Stimulated activated memory B cell treated with anti-CD40 and anti-IgM and Interleukin-4, amounts not matched to agents 10 μg/mL and 1 μg/mL and 100 μg/mL, for 72 hours (primary cell): ENCODE measurements around the gene BRD3.

ENCODE experiments used
- ATAC-seq: fragments of 150-1000 bp; cut with Tn5 transposase; 2 replicates; pipeline ENCODE4 v1.10.0; 2021
- H3K27ac Mint-ChIP-seq: one replicate; pipeline ENCODE4 v1.8.0; 2022; ENCODE audit warnings: mild to moderate bottlenecking, mixed read lengths
- H3K27me3 Mint-ChIP-seq: one replicate; pipeline ENCODE4 v1.8.0; 2022; ENCODE audit warnings: mixed read lengths
- H3K36me3 Mint-ChIP-seq: one replicate; pipeline ENCODE4 v1.8.0; 2022; ENCODE audit warnings: mixed read lengths
- H3K4me1 Mint-ChIP-seq: one replicate; pipeline ENCODE4 v1.8.0; 2022; ENCODE audit warnings: mixed read lengths
- H3K4me3 Mint-ChIP-seq: one replicate; pipeline ENCODE4 v1.8.0; 2022; ENCODE audit warnings: mild to moderate bottlenecking, moderate library complexity, mixed read lengths
- H3K9me3 Mint-ChIP-seq: one replicate; pipeline ENCODE4 v1.8.0; 2022; ENCODE audit warnings: mixed read lengths

BRD3 gene

DNA sequence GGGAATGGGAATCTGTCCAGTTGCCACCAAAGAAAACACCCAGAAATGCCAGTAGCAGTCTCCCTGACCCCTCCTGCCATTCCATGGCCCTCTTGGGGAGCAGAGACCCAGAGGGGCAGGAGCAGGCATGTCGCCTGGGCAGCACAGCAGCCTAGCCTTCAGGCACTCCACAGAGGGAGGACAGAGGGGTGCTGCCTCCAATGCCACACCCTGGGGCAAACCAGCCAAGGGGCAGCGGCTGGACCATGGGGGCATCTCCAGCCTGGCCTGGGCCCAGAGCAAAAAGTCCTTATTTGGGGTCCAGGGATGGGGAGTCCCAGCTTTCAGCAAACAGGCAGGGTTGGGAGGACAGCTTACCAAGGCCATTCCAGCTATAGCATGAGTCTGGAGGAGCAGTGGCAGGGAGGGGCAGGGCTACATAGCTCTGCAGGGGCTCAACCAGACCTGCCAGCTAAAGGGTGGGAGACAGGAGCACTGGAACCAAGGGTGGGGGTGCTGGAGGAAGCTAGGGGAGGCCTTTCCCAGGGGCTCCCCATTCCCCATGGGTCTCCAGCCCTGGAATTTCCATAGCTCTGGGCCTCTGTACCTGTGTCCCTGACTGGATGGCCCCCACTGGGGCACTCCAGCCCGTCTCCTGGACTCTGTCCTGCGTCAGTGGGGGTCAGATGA, 6.7 kb downstream of the BRD3 start:
- H3K9me3 Mint-ChIP-seq = no peaks in the 10 kb centered on the region
- no peak overlapping the region for H3K27ac Mint-ChIP-seq
- H3K4me3 Mint-ChIP-seq = no peak overlapping the region
- no peak for ATAC-seq
- H3K27me3 Mint-ChIP-seq = no peaks in the 10 kb centered on the region
- H3K4me1 Mint-ChIP-seq = peaks cover 90% of the 10 kb centered on the region
- no peaks in the 10 kb centered on the region for H3K36me3 Mint-ChIP-seq

DNA sequence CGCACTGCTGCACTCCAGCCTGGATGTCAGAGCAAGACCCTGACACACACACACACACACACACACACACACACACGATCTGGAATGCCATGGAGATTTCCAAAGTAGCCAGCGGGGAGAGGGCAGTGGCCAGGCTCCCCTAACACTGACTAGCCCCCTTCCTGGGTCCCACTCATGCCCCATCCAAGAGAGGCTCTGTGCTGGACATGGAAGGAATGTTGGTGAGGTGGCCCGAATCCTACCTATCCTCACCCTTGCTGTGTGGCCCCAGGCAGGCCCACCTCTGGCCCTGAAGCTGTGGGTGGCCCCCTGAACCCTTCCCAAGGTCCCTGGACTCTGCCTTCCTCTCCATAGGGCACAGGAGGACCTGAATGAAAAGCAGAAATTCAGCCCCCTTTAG, 7.3 kb downstream of the BRD3 start:
- Mint-ChIP-seq H3K27ac (no peak overlapping the region), H3K4me1 (peaks cover 90% of the 10 kb centered on the region), H3K27me3 (no peaks in the 10 kb centered on the region), H3K36me3 (no peaks in the 10 kb centered on the region), H3K4me3 (peak overlapping the region; percentile 39), H3K9me3 (no peaks in the 10 kb centered on the region)
- no peak for ATAC-seq

- peak overlapping the region; percentile 39 for H3K4me3 Mint-ChIP-seq
- ATAC-seq = peak; percentile 95
These were observed 8.0 kb downstream of the BRD3 start for GRCh38 chr9:134059661-134060395.

DNA sequence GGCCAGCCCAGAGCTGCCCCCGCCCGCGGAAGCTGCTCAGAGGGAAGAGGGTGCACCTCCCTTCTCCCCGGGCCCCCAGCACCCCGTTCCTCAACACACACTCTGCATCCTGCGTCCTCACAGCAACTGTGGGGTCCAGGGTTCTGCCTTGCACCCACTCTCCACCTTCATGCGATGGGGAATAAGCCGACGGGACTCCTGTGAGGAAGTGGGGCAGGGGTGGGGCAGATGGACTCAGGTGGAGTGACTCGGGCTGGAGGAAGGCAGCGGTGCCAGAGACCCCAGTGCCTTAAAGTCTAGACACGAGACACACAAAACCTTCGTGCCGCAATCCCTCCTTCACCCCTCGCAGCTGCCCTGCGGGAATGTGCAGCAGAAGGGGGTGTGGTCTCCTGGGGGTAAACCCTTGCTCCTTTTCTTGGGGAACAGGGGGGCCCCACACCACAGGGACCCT, 8.6 kb downstream of the BRD3 start:
- Mint-ChIP-seq H3K9me3 (no peaks in the 10 kb centered on the region), H3K4me1 (peaks cover 88% of the 10 kb centered on the region), H3K4me3 (no peak overlapping the region), H3K27ac (peak overlapping the region; percentile 35), H3K27me3 (no peaks in the 10 kb centered on the region), H3K36me3 (no peaks in the 10 kb centered on the region)
- no peak for ATAC-seq

More at GRCh38 chr9:134059661-134060395, 8.0 kb downstream of the BRD3 start:
- Mint-ChIP-seq H3K4me1 (peaks cover 90% of the 10 kb centered on the region), H3K27me3 (no peaks in the 10 kb centered on the region), H3K36me3 (no peaks in the 10 kb centered on the region), H3K27ac (no peak overlapping the region), H3K9me3 (no peaks in the 10 kb centered on the region)

- H3K27ac Mint-ChIP-seq = peak overlapping the region; percentile 35
- H3K9me3 Mint-ChIP-seq = no peaks in the 10 kb centered on the region
- no peak overlapping the region for H3K4me3 Mint-ChIP-seq
- H3K36me3 Mint-ChIP-seq = no peaks in the 10 kb centered on the region
- no peaks in the 10 kb centered on the region for H3K27me3 Mint-ChIP-seq
- H3K4me1 Mint-ChIP-seq = peaks cover 88% of the 10 kb centered on the region
- ATAC-seq = no peak
These were observed 9.1 kb downstream of the BRD3 start for GRCh38 chr9:134058716-134059115.

- peak overlapping the region; percentile 35 for H3K27ac Mint-ChIP-seq
- no peak overlapping the region for H3K4me3 Mint-ChIP-seq
- no peak for ATAC-seq
- no peaks in the 10 kb centered on the region for H3K9me3 Mint-ChIP-seq
- peaks cover 2% of the 10 kb centered on the region for H3K36me3 Mint-ChIP-seq
- H3K4me1 Mint-ChIP-seq = peaks cover 81% of the 10 kb centered on the region
- no peaks in the 10 kb centered on the region for H3K27me3 Mint-ChIP-seq
These were observed 9.8 kb downstream of the BRD3 start for GRCh38 chr9:134057751-134058701.

GRCh38 chr9:134057307-134057657, 10.5 kb downstream of the BRD3 start:
- no peak overlapping the region for H3K27ac Mint-ChIP-seq
- no peak overlapping the region for H3K4me3 Mint-ChIP-seq
- H3K27me3 Mint-ChIP-seq = no peaks in the 10 kb centered on the region
- peaks cover 6% of the 10 kb centered on the region for H3K36me3 Mint-ChIP-seq
- H3K4me1 Mint-ChIP-seq = peaks cover 73% of the 10 kb centered on the region
- no peaks in the 10 kb centered on the region for H3K9me3 Mint-ChIP-seq
- ATAC-seq = no peak

- H3K4me3 Mint-ChIP-seq = no peak overlapping the region
- no peaks in the 10 kb centered on the region for H3K27me3 Mint-ChIP-seq
- H3K9me3 Mint-ChIP-seq = no peaks in the 10 kb centered on the region
- ATAC-seq = no peak
- no peak overlapping the region for H3K27ac Mint-ChIP-seq
- H3K36me3 Mint-ChIP-seq = peaks cover 7% of the 10 kb centered on the region
- peaks cover 67% of the 10 kb centered on the region for H3K4me1 Mint-ChIP-seq
These were observed 11.1 kb downstream of the BRD3 start for GRCh38 chr9:134056483-134057306.

DNA sequence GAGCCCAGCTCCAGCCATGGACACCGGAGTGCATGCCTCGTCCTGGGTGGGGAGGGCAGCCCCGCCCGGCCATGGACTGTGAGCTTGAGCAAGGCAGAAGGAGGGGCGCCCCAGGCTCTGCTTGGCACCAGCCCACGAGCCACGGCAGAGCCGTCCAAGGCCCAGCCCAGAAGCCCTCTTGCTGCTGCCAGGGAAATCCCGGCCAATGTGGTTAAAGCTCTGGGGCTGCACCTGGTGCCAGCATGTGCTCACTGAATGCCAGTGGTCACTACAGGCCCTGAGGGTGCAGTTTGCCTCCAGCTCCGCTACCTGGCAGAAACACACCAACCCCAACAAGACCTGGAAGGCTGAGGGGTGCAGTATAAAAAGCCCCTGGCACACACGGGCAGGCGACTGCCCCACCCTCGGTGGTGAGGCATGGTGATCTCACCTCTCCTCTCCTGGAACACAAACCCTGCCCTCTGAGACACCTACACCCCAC, 11.8 kb downstream of the BRD3 start:
- H3K4me3 Mint-ChIP-seq = no peak overlapping the region
- no peaks in the 10 kb centered on the region for H3K27me3 Mint-ChIP-seq
- peaks cover 14% of the 10 kb centered on the region for H3K36me3 Mint-ChIP-seq
- no peak for ATAC-seq
- no peaks in the 10 kb centered on the region for H3K9me3 Mint-ChIP-seq
- peaks cover 61% of the 10 kb centered on the region for H3K4me1 Mint-ChIP-seq
- H3K27ac Mint-ChIP-seq = no peak overlapping the region

DNA sequence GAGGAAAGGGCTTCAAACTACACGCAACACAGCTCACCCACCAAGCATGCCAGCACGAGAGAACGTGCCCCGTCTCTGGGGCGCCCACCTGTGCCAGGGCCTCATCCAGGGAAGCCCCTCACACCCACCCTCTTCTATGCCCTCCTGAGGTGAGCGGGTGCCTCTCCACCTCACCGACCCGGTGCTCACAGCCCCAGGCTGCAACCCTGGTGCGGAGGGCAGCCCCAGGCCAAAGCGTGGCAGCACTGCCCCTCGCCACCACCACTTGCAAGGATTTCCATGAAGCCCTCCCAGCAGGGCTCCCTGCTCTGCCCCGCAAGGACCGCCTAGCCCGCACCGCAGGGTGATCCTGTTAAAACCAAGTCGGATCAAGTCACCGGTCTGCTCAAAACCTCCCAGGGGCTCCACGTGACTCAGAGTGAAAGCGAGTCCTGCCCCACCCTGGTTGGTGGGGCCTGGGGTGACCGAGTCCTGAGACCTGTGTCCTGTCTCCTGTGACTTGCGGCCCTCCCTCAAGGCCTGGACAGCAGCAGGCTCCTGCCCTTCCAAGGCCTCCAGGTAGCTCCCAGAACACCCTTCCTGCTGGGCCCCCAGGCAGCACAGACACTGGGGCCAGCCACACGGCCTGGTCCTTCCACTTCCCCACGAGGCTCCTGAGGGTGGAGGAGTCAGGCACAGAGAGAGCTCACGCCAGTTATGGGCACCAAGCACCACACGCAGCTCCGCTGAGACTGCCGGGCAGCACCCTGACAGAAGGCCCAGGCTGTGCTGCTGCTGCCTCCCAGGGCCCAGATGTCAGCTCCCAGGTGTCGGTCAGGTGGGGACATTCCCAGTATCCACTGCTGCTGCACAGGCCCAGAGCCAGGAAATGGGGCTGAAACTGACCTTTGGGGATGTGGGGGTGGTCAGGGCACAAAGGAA, 12.7 kb downstream of the BRD3 start:
- peaks cover 17% of the 10 kb centered on the region for H3K36me3 Mint-ChIP-seq
- peaks cover 52% of the 10 kb centered on the region for H3K4me1 Mint-ChIP-seq
- H3K27ac Mint-ChIP-seq = no peak overlapping the region
- ATAC-seq = no peak
- H3K27me3 Mint-ChIP-seq = no peaks in the 10 kb centered on the region
- no peak overlapping the region for H3K4me3 Mint-ChIP-seq
- no peaks in the 10 kb centered on the region for H3K9me3 Mint-ChIP-seq

DNA sequence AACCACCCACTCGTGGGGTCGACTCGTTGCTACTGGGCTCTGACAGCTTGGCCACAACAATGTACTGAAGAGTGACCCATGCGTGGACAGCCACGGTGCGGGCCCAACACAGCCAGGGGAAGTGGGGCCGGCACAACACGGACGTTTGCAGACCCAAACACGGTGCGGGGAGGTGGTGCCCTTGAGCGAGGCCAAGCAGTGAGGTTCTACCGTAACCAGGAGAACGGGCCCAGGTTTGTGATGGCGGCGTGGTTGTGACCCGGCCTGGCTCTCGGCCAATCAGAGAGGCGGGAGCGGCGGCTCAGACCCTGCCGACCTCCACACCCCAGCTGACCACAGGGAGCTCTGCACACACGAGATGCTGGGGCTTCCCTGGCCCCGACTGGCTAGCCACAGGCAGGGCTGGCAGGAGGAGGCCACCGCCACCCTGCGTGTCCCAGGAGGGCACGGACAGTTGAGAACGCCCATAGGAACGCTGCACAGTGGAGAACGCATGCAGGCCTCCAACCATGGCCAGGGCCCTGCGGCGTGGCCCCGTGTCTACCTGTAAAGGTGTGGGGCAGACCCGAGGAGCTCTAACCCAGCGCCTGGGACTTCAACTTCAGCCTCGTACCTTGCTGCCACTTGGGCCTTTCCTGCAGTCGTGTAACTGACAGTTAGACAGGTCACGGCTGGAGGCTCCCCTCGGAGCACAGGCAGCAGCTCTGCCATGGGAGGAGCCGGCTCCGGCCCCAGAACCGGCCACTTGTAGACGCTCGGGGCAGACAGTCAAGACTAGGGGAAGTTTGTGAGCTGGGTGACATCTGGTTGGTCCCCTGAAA, 13.7 kb downstream of the BRD3 start:
- Mint-ChIP-seq H3K27me3 (no peaks in the 10 kb centered on the region), H3K36me3 (peaks cover 20% of the 10 kb centered on the region), H3K4me3 (no peak overlapping the region), H3K4me1 (peaks cover 45% of the 10 kb centered on the region), H3K27ac (no peak overlapping the region), H3K9me3 (no peaks in the 10 kb centered on the region)
- ATAC-seq = no peak

DNA sequence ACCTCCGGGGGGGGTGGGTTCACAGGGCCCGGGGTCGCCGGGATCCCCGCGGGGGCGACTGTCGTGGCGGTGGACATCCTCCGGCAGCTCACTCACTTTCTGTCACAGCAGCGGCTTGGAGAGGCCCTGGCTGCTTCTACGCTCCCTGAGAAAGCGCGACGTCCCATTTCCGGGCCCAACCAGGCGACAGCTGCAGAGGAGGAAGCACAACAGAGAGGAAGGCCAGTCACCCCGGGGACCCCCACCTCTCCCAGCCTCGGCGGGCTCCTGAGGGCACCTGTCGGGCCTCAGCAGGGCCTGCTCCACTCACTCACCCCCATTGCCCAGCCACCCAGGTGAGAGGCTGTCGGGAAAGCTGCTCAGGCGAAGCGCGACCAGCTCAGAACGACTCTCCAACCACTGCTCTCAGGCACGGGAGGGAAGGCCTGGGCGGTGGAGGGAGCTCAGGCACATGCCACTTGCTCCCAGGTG, 14.4 kb downstream of the BRD3 start:
- Mint-ChIP-seq H3K27ac (no peak overlapping the region), H3K9me3 (no peaks in the 10 kb centered on the region), H3K27me3 (no peaks in the 10 kb centered on the region), H3K36me3 (peaks cover 27% of the 10 kb centered on the region), H3K4me3 (no peak overlapping the region), H3K4me1 (peaks cover 39% of the 10 kb centered on the region)
- no peak for ATAC-seq

- no peak overlapping the region for H3K27ac Mint-ChIP-seq
- no peaks in the 10 kb centered on the region for H3K27me3 Mint-ChIP-seq
- H3K9me3 Mint-ChIP-seq = no peaks in the 10 kb centered on the region
- H3K4me1 Mint-ChIP-seq = peaks cover 34% of the 10 kb centered on the region
- H3K4me3 Mint-ChIP-seq = no peak overlapping the region
- ATAC-seq = no peak
- peaks cover 32% of the 10 kb centered on the region for H3K36me3 Mint-ChIP-seq
These were observed 14.9 kb downstream of the BRD3 start for GRCh38 chr9:134052941-134053340.
